GM12874 (cell line): ENCODE results near the gene SLC35F1.

Experiments
- CTCF ChIP-seq: IDR thresholded peaks from 2 replicates; pipeline ENCODE4 v1.5.1; 2011; ENCODE audit warnings: low read depth, mild to moderate bottlenecking, control low read depth, low read length, moderate library complexity; ENCODE audit not compliant: insufficient read depth

The SLC35F1 gene

GRCh38 chr6:117947234-117947633 is 40.2 kb downstream of the SLC35F1 start:
- no peak for TF ChIP-seq CTCF

GRCh38 chr6:117951783-117952182 is 44.7 kb downstream of the SLC35F1 start:
- TF ChIP-seq CTCF: no peak

GRCh38 chr6:117955684-117956256 is 48.7 kb downstream of the SLC35F1 start:
- no peak for TF ChIP-seq CTCF

GRCh38 chr6:117956386-117956785 is 49.3 kb downstream of the SLC35F1 start:
- TF ChIP-seq CTCF: no peak

GRCh38 chr6:117958536-117958935 is 51.5 kb downstream of the SLC35F1 start:
- no peak for TF ChIP-seq CTCF

GRCh38 chr6:117960877-117961276 is 53.8 kb downstream of the SLC35F1 start:
- no peak for TF ChIP-seq CTCF

- TF ChIP-seq CTCF: no peak
Measured at GRCh38 chr6:117961301-117961700, 54.2 kb downstream of the SLC35F1 start.

GRCh38 chr6:117971637-117972036 is 64.6 kb downstream of the SLC35F1 start:
- TF ChIP-seq CTCF: no peak
